HG03558 (cell line): ENCODE data around the gene NCS1.

Experiments
- ATAC-seq: cut with Tn5 transposase; IDR thresholded peaks from one replicate; pipeline ENCODE4 v1.9.1; 2021; ENCODE audit warnings: moderate number of reproducible peaks; ENCODE audit not compliant: unreplicated experiment; ENCODE audit errors: extremely low read depth

Gene NCS1

DNA sequence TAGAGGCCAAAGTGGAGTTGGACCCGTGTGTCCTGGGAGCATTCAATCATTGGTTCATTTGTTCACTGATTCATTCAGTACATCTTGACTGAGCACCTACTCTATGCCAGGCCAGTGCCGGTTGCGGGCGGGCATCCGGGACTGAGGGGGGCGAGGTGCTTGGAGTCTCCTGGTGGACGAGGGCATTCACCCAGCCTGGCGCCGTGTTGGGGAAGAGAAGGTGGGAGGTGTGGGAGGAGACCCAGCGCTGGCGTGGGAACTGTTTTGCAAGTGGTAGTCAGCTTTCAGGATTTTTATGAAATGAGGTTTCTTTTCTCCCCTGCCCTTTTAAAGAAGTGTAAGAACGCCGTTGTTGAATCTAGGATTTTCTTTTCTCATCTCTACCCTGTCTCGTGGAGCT, 37.2 kb downstream of the NCS1 start:
- no peak for ATAC-seq

- no peak for ATAC-seq
Observed at GRCh38 chr9:130211548-130212226, 39.5 kb downstream of the NCS1 start.

DNA sequence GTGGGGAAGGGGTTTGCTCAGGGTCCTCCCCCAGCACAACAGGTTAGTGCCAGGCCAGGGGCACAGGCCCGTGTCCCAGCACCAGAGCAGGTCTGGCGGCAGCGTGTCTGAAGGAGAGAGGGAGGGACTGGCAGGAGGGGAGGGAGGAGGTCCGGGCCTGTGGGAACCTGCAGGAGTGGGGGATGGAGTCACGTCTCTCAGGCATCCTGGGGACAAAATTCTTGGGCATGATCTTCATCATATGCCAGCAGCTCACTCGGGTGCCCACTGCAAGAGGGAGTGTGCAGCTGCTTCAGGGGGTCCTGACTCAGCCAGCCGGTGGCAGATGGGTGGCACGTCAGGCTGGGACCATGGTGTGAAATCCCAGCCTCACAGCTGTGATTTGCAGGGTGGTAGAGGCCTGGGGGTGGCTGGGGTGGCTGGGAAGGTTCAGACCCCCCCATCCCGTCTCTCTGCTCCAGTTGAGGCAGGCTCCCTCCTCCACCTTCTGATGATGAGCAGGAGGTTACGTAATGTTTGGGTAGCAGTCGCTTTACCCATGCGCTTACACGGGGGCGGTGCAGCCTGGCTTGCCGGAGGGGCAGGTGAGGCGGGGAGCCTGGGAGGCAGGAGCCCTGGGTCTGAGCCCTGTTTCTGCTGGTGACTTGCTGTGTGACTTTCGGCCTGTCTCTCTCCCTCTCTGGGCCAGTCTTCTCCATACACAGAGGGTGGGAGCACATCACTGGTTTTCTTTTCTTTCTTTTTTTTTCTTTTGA, 40.5 kb downstream of the NCS1 start:
- ATAC-seq: no peak

GRCh38 chr9:130213911-130214761, 41.9 kb downstream of the NCS1 start:
- ATAC-seq: no peak

DNA sequence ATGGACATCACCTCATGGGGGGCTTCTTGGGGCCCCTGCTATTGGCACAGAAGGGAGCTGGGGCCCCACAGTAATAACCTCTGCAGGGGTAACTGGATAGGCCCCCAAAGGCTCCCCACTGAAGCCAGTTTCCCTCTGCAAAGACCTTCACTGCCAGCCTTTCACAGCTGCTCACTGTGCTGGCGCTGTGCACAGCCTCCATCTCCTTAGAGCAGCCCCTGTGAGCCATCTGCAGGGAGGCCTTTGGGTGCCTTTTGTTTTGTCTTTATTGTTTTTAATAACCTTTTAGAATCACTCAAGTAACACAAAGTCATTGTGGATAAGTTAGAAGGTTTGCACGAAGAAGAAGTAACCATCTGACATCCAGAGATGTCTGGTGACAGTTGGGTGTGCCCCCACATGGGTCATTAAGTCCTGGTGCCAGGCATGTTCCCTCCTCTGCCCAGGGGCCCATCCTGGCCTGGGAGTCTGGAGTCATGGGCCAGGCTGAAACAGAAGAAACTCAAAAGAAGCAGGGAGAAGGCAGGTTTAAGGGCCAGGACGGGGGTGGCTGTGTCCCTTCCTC, 42.7 kb downstream of the NCS1 start:
- ATAC-seq: no peak

DNA sequence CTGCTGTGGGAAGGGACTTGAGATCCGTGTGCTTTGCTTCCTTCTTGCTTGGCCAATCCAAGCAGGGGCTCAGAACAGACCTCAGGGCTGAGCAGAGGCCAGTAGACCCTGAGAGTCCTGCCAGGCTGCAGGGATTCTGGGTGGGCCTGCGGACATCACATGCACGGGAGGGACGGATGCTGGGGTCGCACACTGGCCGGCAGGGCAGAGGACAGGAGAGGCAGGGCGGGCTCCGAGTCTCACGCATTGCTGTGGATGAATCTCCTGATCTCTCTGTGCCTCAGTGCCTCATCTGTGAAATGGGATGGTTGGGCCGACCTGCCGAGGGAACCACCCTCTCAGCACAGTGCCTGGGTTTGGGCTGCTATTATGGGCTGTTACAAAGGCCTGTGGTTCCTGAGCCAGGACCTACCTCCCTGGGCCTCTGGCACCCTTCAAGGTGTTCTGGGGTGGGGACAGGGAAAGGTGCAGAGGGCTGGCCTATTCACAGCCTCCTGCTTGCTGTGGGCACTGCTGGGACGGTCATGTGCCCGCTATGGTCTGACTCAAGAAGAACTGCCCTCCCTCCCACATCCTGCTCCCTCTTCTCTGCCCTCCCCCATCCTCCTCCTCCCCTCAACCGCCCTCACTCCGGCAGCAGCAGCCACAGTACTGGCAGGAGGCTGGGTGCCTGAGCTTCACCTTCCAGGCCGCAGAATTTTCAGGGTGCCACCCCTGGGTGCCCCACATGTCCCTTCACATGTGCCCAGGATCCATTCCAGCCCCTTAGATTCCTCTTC, 43.3 kb downstream of the NCS1 start:
- ATAC-seq: no peak

- no peak for ATAC-seq
Observed at GRCh38 chr9:130217838-130218237, 45.6 kb downstream of the NCS1 start.

GRCh38 chr9:130219661-130220096, 47.5 kb downstream of the NCS1 start:
- no peak for ATAC-seq

DNA sequence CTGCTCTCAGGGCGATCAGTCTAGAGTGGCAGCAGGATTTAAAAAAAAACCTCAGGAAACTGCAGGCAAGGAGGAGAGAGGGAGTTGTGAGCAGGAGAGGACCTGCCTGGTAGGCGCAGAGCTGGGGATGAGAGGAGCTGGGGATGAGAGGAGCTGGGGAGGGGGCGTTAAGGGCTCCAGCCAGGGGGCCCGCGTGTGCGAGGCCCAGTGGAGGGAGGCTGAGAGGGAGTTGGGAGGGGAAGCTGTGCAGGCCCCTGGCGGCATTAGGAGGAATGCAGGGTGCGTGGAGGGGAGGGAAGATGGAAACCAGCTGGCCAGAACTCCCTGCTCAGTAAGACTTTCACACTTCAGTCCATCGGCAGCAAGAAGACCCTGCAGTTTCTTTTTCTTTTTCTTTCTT, 48.1 kb downstream of the NCS1 start:
- ATAC-seq: no peak

- no peak for ATAC-seq
Observed at GRCh38 chr9:130222833-130223232, 50.6 kb downstream of the NCS1 start.

DNA sequence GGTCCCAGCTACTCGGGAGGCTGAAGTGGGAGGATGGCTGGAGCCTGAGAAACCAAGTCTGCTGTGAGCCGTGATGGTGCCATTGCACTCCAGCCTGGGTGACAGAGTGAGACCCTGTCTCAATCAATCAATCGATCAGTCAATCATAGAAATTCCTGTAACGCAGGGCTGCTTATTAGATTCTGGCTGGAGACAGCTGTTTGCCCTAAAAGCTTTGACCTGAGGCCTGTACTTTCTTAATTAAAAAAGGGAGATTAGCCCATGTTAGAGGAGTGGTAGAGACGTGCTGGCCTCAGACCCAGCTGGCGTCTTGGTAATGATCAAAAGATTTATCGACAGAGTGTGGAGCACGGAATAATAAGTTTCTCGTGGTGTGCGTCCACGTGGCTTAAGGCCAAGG, 52.9 kb downstream of the NCS1 start:
- ATAC-seq: no peak

GRCh38 chr9:130225586-130225985, 53.4 kb downstream of the NCS1 start:
- ATAC-seq: no peak

- no peak for ATAC-seq
Observed at GRCh38 chr9:130226112-130226511, 53.9 kb downstream of the NCS1 start.

DNA sequence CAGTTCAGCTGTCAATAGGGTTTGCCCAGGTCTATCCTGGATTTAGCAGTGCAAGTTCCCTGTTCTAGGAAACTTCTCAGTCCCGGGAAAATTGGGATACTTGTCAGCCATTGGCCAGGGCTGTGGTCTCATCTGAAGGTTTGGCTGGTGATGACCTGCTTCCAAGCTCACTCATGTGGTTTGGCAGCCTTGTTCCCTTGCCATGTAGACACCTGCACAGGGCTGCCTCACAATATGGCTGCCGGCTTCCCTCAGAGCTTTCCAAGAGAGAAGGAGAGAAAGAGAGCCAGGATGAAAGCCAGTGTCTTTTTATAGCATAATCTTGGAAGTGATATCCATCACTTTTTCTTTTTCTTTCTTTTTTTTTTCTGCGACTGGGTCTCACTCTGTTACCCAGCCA, 55.6 kb downstream of the NCS1 start:
- no peak for ATAC-seq

- no peak for ATAC-seq
Observed at GRCh38 chr9:130229759-130230158, 57.6 kb downstream of the NCS1 start.

DNA sequence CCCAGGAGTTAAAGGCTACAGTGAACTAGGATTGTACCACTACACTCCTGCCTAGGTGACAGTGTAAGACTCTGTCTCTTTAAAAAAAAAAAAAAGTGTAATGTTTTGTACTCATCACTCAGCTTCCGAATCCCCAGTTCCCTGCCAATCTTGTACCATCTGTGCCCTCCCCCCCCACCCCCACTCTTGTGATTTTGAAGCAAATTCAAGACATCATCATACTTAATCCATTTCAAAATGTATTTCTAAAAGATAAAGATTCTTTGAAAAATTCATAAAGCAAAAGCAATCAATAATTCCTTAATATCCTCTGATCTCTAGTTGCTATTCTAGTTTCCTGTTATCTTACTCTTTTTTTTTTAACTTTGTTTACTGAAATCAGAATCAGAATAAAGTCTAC, 58.4 kb downstream of the NCS1 start:
- no peak for ATAC-seq

- no peak for ATAC-seq
Observed at GRCh38 chr9:130232899-130233586, 60.8 kb downstream of the NCS1 start.

- no peak for ATAC-seq
Observed at GRCh38 chr9:130233587-130233945, 61.4 kb downstream of the NCS1 start.
